Activated CD4-positive, alpha-beta memory T cell treated with anti-CD3 and anti-CD28 coated beads, Interleukin-2, amount 10 ng/mL, durations not matched to agents 7 days and 5 days (primary cell): ENCODE data around the gene CDRT15. TPM values are rescaled to one million over a fixed set of nuclear protein-coding genes. Genes with fewer than 3 reads are reported as not detected.

ENCODE experiments used
- CTCF ChIA-PET: fragments of 350-600 bp; sonication (Branson Sonifier 250); formaldehyde crosslinking; loops from one replicate; lab custom pipeline; 2021; ENCODE audit warnings: antibody characterized with exemption, inconsistent platforms; lab: Charles Lee
- POLR2A ChIA-PET: fragments of 350-600 bp; sonication (Branson Sonifier 250); formaldehyde crosslinking; loops from one replicate; lab custom pipeline; 2021; ENCODE audit warnings: antibody characterized with exemption; lab: Charles Lee
- DNase-seq: peaks from one replicate; pipeline ENCODE4 v3.0.0-alpha.2; 2020
- H3K27ac Mint-ChIP-seq: one replicate; pipeline ENCODE4 v1.8.0; 2021; ENCODE audit warnings: mild to moderate bottlenecking, mixed read lengths
- H3K27me3 Mint-ChIP-seq: one replicate; pipeline ENCODE4 v1.8.0; 2021; ENCODE audit warnings: mixed read lengths
- H3K36me3 Mint-ChIP-seq: one replicate; pipeline ENCODE4 v1.8.0; 2021; ENCODE audit warnings: low read depth, mixed read lengths
- H3K4me1 Mint-ChIP-seq: one replicate; pipeline ENCODE4 v1.8.0; 2021; ENCODE audit warnings: mixed read lengths
- H3K4me3 Mint-ChIP-seq: one replicate; pipeline ENCODE4 v1.8.0; 2021; ENCODE audit warnings: mild to moderate bottlenecking, mixed read lengths
- H3K9me3 Mint-ChIP-seq: one replicate; pipeline ENCODE4 v1.8.0; 2021; ENCODE audit warnings: mixed read lengths
- total RNA-seq, 2 experiments: library from RNA; stranded (reverse); gene quantifications; one replicate each; pipeline ENCODE4 v1.2.3, GENCODE V29; 2021

Gene CDRT15
- total RNA-seq, 2 experiments from 2014 or later: not detected

- H3K9me3 Mint-ChIP-seq: peaks cover 4% of the 10 kb centered on the region
- no peak for DNase-seq
- POLR2A ChIA-PET: no interaction called here
- H3K4me1 Mint-ChIP-seq: no peaks in the 10 kb centered on the region
- no peaks in the 10 kb centered on the region for H3K27me3 Mint-ChIP-seq
- peaks cover 5% of the 10 kb centered on the region for H3K36me3 Mint-ChIP-seq
- no peak overlapping the region for H3K27ac Mint-ChIP-seq
- CTCF ChIA-PET: no interaction called here
- H3K4me3 Mint-ChIP-seq: no peak overlapping the region
Observed at GRCh38 chr17:14228903-14229302, 7.8 kb downstream of the CDRT15 start.

- Mint-ChIP-seq H3K27ac (no peak overlapping the region), H3K27me3 (no peaks in the 10 kb centered on the region), H3K4me3 (no peak overlapping the region), H3K36me3 (peaks cover 5% of the 10 kb centered on the region), H3K9me3 (peaks cover 4% of the 10 kb centered on the region), H3K4me1 (no peaks in the 10 kb centered on the region)
- ChIA-PET CTCF (no interaction called here), POLR2A (no interaction called here)
- DNase-seq: no peak
Observed at GRCh38 chr17:14227052-14227451, 9.6 kb downstream of the CDRT15 start.

GRCh38 chr17:14225254-14225980, 11.2 kb downstream of the CDRT15 start:
- Mint-ChIP-seq H3K9me3 (peaks cover 2% of the 10 kb centered on the region), H3K27ac (no peak overlapping the region), H3K27me3 (no peaks in the 10 kb centered on the region), H3K36me3 (peaks cover 5% of the 10 kb centered on the region), H3K4me3 (no peak overlapping the region), H3K4me1 (no peaks in the 10 kb centered on the region)
- ChIA-PET CTCF (no interaction called here), POLR2A (no interaction called here)
- no peak for DNase-seq

GRCh38 chr17:14222611-14223010, 14.1 kb downstream of the CDRT15 start:
- Mint-ChIP-seq H3K4me3 (no peak overlapping the region), H3K4me1 (no peaks in the 10 kb centered on the region), H3K27ac (no peak overlapping the region), H3K27me3 (no peaks in the 10 kb centered on the region), H3K36me3 (peaks cover 5% of the 10 kb centered on the region), H3K9me3 (peaks cover 2% of the 10 kb centered on the region)
- no peak for DNase-seq
- POLR2A ChIA-PET: no interaction called here
- CTCF ChIA-PET: no interaction called here

- DNase-seq: no peak
- H3K4me3 Mint-ChIP-seq: no peak overlapping the region
- H3K4me1 Mint-ChIP-seq: peaks cover 16% of the 10 kb centered on the region
- ChIA-PET POLR2A (interaction anchor here (1.0 to 1.7 kb wide), 2 partner anchors 16 to 87 kb away, joined by 4 read pairs; partner anchors contain the start of gene HS3ST3B1), CTCF (interaction anchor here (1.6 kb wide), 1 partner anchor 17 kb away, joined by 3 read pairs; no protein-coding TSS in a partner anchor)
- no peaks in the 10 kb centered on the region for H3K27me3 Mint-ChIP-seq
- peaks cover 48% of the 10 kb centered on the region for H3K36me3 Mint-ChIP-seq
- peaks cover 7% of the 10 kb centered on the region for H3K9me3 Mint-ChIP-seq
- H3K27ac Mint-ChIP-seq: no peak overlapping the region
Observed at GRCh38 chr17:14214271-14214670, 22.4 kb downstream of the CDRT15 start.

- H3K27me3 Mint-ChIP-seq: no peaks in the 10 kb centered on the region
- CTCF ChIA-PET: interaction anchor here (0.6 kb wide), 1 partner anchor 40 kb away, joined by 3 read pairs; no protein-coding TSS in a partner anchor
- H3K27ac Mint-ChIP-seq: no peak overlapping the region
- H3K36me3 Mint-ChIP-seq: peaks cover 65% of the 10 kb centered on the region
- POLR2A ChIA-PET: interaction anchor here (1.0 kb wide), 1 partner anchor 90 kb away, joined by 4 read pairs; no protein-coding TSS in a partner anchor
- no peak for DNase-seq
- no peak overlapping the region for H3K4me3 Mint-ChIP-seq
- peaks cover 26% of the 10 kb centered on the region for H3K4me1 Mint-ChIP-seq
- H3K9me3 Mint-ChIP-seq: peaks cover 7% of the 10 kb centered on the region
Observed at GRCh38 chr17:14212401-14212800, 24.3 kb downstream of the CDRT15 start.

DNA sequence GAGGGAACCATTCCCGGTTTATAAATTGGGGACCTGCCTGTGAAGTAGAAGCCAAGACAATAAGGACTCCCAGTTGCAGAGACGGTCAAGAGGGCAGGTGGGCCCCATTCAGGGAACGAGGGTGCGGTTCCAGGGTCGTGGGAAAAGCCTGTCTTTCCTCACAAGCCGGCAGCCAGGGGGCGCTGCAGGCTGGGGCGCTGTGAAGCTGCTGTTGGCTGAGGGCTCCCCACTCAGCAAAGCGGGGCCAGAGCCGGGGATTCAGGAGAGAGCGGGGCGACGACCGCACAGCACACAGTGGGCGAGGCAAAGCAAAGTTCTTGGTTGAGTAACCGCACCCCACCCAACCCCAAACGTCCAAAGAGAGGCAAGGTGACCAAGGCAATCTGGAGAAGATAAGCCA, 24.9 kb downstream of the CDRT15 start:
- ChIA-PET POLR2A (interaction anchor here (1.0 kb wide), 1 partner anchor 90 kb away, joined by 4 read pairs; no protein-coding TSS in a partner anchor), CTCF (interaction anchor here (0.6 kb wide), 1 partner anchor 39 kb away, joined by 3 read pairs; no protein-coding TSS in a partner anchor)
- Mint-ChIP-seq H3K9me3 (peaks cover 7% of the 10 kb centered on the region), H3K36me3 (peaks cover 66% of the 10 kb centered on the region), H3K27me3 (no peaks in the 10 kb centered on the region), H3K27ac (no peak overlapping the region), H3K4me3 (no peak overlapping the region), H3K4me1 (peaks cover 32% of the 10 kb centered on the region)
- no peak for DNase-seq

- Mint-ChIP-seq H3K9me3 (peaks cover 7% of the 10 kb centered on the region), H3K27ac (no peak overlapping the region), H3K4me1 (peaks cover 36% of the 10 kb centered on the region), H3K36me3 (peaks cover 66% of the 10 kb centered on the region), H3K4me3 (no peak overlapping the region), H3K27me3 (no peaks in the 10 kb centered on the region)
- POLR2A ChIA-PET: no interaction called here
- CTCF ChIA-PET: no interaction called here
- no peak for DNase-seq
Observed at GRCh38 chr17:14211246-14211645, 25.4 kb downstream of the CDRT15 start.

DNA sequence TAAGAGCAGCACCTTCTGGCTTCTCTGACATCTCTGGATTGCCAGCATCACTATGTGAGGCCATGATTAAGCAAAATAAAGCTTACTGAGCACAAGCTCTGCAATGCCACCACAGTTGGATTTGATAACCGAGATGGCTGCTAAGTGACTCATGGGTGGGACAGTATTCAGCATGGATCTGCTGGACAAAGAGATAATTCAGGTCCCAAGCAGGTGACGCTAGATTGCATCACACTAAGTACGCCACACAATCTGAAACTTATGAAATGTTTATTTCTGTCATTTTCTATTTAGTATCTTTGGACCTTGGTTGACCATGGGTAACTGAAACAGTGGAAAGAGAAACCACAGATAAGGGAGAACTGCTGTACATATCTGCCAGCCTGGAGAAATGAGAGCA, 27.4 kb downstream of the CDRT15 start:
- POLR2A ChIA-PET: no interaction called here
- peaks cover 73% of the 10 kb centered on the region for H3K36me3 Mint-ChIP-seq

GRCh38 chr17:14207791-14208190, 28.9 kb downstream of the CDRT15 start:
- Mint-ChIP-seq H3K9me3 (peaks cover 7% of the 10 kb centered on the region), H3K36me3 (peaks cover 63% of the 10 kb centered on the region), H3K27me3 (no peaks in the 10 kb centered on the region), H3K4me1 (peaks cover 69% of the 10 kb centered on the region), H3K27ac (peak overlapping the region; percentile 75), H3K4me3 (no peak overlapping the region)
- no peak for DNase-seq
- ChIA-PET CTCF (no interaction called here), POLR2A (interaction anchor here (2.9 to 3.4 kb wide), 2 partner anchors 91 to 93 kb away, joined by 10 to 23 read pairs; partner anchors contain the start of gene HS3ST3B1)

More for the DNA sequence above, 27.4 kb downstream of the CDRT15 start:
- DNase-seq: no peak
- no peak overlapping the region for H3K27ac Mint-ChIP-seq
- H3K27me3 Mint-ChIP-seq: no peaks in the 10 kb centered on the region
- H3K4me3 Mint-ChIP-seq: no peak overlapping the region
- peaks cover 7% of the 10 kb centered on the region for H3K9me3 Mint-ChIP-seq
- CTCF ChIA-PET: no interaction called here
- peaks cover 56% of the 10 kb centered on the region for H3K4me1 Mint-ChIP-seq

- H3K27ac Mint-ChIP-seq: peak overlapping the region; percentile 98
- H3K4me1 Mint-ChIP-seq: peaks cover 78% of the 10 kb centered on the region
- H3K9me3 Mint-ChIP-seq: peaks cover 3% of the 10 kb centered on the region
- peaks cover 57% of the 10 kb centered on the region for H3K36me3 Mint-ChIP-seq
- CTCF ChIA-PET: no interaction called here
- H3K4me3 Mint-ChIP-seq: no peak overlapping the region
- no peak for DNase-seq
- H3K27me3 Mint-ChIP-seq: no peaks in the 10 kb centered on the region
- POLR2A ChIA-PET: interaction anchor here (1.8 to 3.4 kb wide), 3 partner anchors 9 to 94 kb away, joined by 9 to 23 read pairs (median 10); partner anchors contain the start of gene HS3ST3B1
Observed at GRCh38 chr17:14206891-14207290, 29.8 kb downstream of the CDRT15 start.

DNA sequence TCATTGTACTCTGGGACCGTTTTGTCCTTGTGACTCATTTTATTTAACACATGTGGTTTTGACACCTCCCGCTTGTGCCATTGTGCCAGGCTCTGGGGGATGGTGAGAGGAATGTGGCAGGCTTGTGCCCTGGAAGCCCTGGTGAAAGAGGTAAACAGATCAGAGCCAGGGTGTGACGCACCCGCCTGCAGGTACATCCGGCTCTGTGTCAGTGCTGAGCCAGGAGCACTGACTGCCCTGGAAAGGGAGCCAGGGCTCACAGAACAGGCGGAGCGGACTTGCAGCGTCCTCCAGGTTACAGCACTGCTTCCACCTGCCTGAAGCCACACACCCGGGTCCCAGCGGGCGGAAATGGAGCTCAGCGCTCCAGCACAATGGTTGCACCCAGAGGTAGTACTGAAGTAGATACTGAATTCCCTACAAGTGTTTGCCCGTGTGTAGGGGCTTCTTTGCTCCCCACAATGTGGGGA, 30.6 kb downstream of the CDRT15 start:
- H3K36me3 Mint-ChIP-seq: peaks cover 48% of the 10 kb centered on the region
- peak overlapping the region; percentile 50 for H3K4me3 Mint-ChIP-seq
- POLR2A ChIA-PET: interaction anchor here (0.6 to 3.4 kb wide), 4 partner anchors 8 to 95 kb away, joined by 3 to 23 read pairs (median 10); partner anchors contain the start of gene HS3ST3B1
- peak overlapping the region; percentile 98 for H3K27ac Mint-ChIP-seq
- H3K9me3 Mint-ChIP-seq: no peaks in the 10 kb centered on the region
- H3K27me3 Mint-ChIP-seq: no peaks in the 10 kb centered on the region
- DNase-seq: peak; percentile 85
- CTCF ChIA-PET: interaction anchor here (2.1 kb wide), 1 partner anchor 96 kb away, joined by 8 read pairs; the partner anchor contains the start of gene HS3ST3B1
- H3K4me1 Mint-ChIP-seq: peaks cover 80% of the 10 kb centered on the region

DNA sequence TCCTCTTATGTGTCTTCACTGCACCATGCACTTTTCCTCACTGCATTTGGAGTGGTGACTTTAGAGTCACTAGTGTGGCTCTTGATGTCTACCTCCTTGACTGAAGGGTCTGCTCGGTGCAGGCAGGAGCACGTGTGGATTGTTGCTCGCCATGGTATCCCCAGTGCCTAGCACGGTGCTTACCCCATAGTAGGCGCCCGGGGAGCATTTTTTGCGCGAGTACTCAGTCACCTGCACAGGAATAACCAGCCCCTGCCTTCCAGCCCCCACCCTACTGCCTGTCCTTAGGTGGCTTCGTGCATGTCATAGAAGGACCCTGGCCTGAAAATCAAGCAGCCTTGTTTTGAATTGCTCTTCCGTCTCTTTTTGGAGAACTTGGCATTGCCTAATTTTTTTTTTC, 31.3 kb downstream of the CDRT15 start:
- ChIA-PET POLR2A (interaction anchor here (2.9 to 3.4 kb wide), 2 partner anchors 93 to 96 kb away, joined by 10 to 23 read pairs; partner anchors contain the start of gene HS3ST3B1), CTCF (interaction anchor here (2.1 kb wide), 1 partner anchor 96 kb away, joined by 8 read pairs; the partner anchor contains the start of gene HS3ST3B1)
- Mint-ChIP-seq H3K4me1 (peaks cover 84% of the 10 kb centered on the region), H3K4me3 (peak overlapping the region; percentile 50), H3K27ac (peak overlapping the region; percentile 98), H3K9me3 (no peaks in the 10 kb centered on the region), H3K27me3 (no peaks in the 10 kb centered on the region), H3K36me3 (peaks cover 41% of the 10 kb centered on the region)
- DNase-seq: no peak
